H9 (cell line): ENCODE results near the gene SYS1. TPM values are rescaled to one million over a fixed set of nuclear protein-coding genes. Genes with fewer than 3 reads are reported as not detected.

Source experiments
- DNase-seq: peaks from one replicate; pipeline ENCODE4 v3.0.0-alpha.2; 2017
- H2AFZ ChIP-seq: one replicate; pipeline ENCODE4 v1.6.1; 2013; ENCODE audit warnings: mild to moderate bottlenecking, low read length, control low read depth, moderate library complexity
- H2AK5ac ChIP-seq: 2 replicates; pipeline ENCODE4 v1.6.1; 2013; ENCODE audit warnings: low read length, control low read depth, mixed read lengths; ENCODE audit not compliant: insufficient read length
- H2BK120ac ChIP-seq: one replicate; pipeline ENCODE4 v1.6.1; 2013; ENCODE audit warnings: low read depth, mild to moderate bottlenecking, low read length, control low read depth, inconsistent platforms; ENCODE audit not compliant: poor library complexity, severe bottlenecking
- H2BK12ac ChIP-seq: 2 replicates; pipeline ENCODE4 v1.6.1; 2013; ENCODE audit warnings: low read length, control low read depth, mixed read lengths, low read depth; ENCODE audit not compliant: insufficient read length
- H2BK15ac ChIP-seq: 2 replicates; pipeline ENCODE4 v1.6.1; 2013; ENCODE audit warnings: low read depth, low read length, control low read depth
- H2BK20ac ChIP-seq: one replicate; pipeline ENCODE4 v1.6.1; 2013; ENCODE audit warnings: low read depth, mild to moderate bottlenecking, low read length, control low read depth, inconsistent platforms; ENCODE audit not compliant: poor library complexity, severe bottlenecking
- H2BK5ac ChIP-seq: 2 replicates; pipeline ENCODE4 v1.6.1; 2013; ENCODE audit warnings: low read length, control low read depth, mixed read lengths; ENCODE audit not compliant: insufficient read length
- H3K14ac ChIP-seq: 2 replicates; pipeline ENCODE4 v1.6.1; 2013; ENCODE audit warnings: low read length, control low read depth; ENCODE audit not compliant: insufficient read depth
- H3K18ac ChIP-seq: 2 replicates; pipeline ENCODE4 v1.6.1; 2013; ENCODE audit warnings: low read depth, mild to moderate bottlenecking, mixed read lengths, low read length, control low read depth; ENCODE audit not compliant: insufficient read length
- H3K23ac ChIP-seq: 2 replicates; pipeline ENCODE4 v1.6.1; 2013; ENCODE audit warnings: low read length, control low read depth, mixed read lengths, low read depth; ENCODE audit not compliant: insufficient read length
- H3K23me2 ChIP-seq: 2 replicates; pipeline ENCODE4 v1.6.1; 2013; ENCODE audit warnings: low read depth, mild to moderate bottlenecking, mixed read lengths, low read length, control low read depth; ENCODE audit not compliant: insufficient read length, poor library complexity, severe bottlenecking
- H3K27ac ChIP-seq: 2 replicates; pipeline ENCODE4 v1.5.1; 2013; ENCODE audit warnings: low read length, control low read depth, mixed read lengths, low read depth; ENCODE audit not compliant: insufficient read length
- H3K27me3 ChIP-seq: 2 replicates; pipeline ENCODE4 v1.6.1; 2013; ENCODE audit warnings: low read length, control low read depth, inconsistent platforms; ENCODE audit not compliant: insufficient read depth
- H3K4ac ChIP-seq: 2 replicates; pipeline ENCODE4 v1.6.1; 2013; ENCODE audit warnings: low read depth, mild to moderate bottlenecking, control low read depth, inconsistent platforms, low read length, moderate library complexity
- H3K4me1 ChIP-seq: 2 replicates; pipeline ENCODE4 v1.6.1; 2013; ENCODE audit warnings: low read length, control low read depth, inconsistent platforms; ENCODE audit not compliant: insufficient read depth
- H3K4me2 ChIP-seq: 2 replicates; pipeline ENCODE4 v1.6.1; 2013; ENCODE audit warnings: low read length, control low read depth, mixed read lengths; ENCODE audit not compliant: insufficient read length, insufficient read depth
- H3K56ac ChIP-seq: 2 replicates; pipeline ENCODE4 v1.6.1; 2013; ENCODE audit warnings: low read depth, mild to moderate bottlenecking, mixed read lengths, low read length, control low read depth; ENCODE audit not compliant: insufficient read length
- H3K79me1 ChIP-seq: 2 replicates; pipeline ENCODE4 v1.6.1; 2013; ENCODE audit warnings: low read depth, mild to moderate bottlenecking, moderate library complexity, low read length, control low read depth, inconsistent platforms; ENCODE audit not compliant: insufficient read depth, poor library complexity, severe bottlenecking
- H3K79me2 ChIP-seq: 2 replicates; pipeline ENCODE4 v1.6.1; 2013; ENCODE audit warnings: low read length, control low read depth, inconsistent platforms; ENCODE audit not compliant: insufficient read depth
- H3K9ac ChIP-seq: 2 replicates; pipeline ENCODE4 v1.6.1; 2013; ENCODE audit warnings: low read length, control low read depth, mixed read lengths; ENCODE audit not compliant: insufficient read length; ENCODE audit errors: extremely low read depth
- H3K9me3 ChIP-seq: one replicate; pipeline ENCODE4 v1.6.1; 2013; ENCODE audit warnings: low read depth, low read length, inconsistent platforms; ENCODE audit not compliant: control insufficient read depth
- H3T11ph ChIP-seq: one replicate; pipeline ENCODE4 v1.6.1; 2013; ENCODE audit warnings: mild to moderate bottlenecking, low read length, control low read depth, inconsistent platforms
- H4K20me1 ChIP-seq: one replicate; pipeline ENCODE4 v1.6.1; 2013; ENCODE audit not compliant: control insufficient read depth, insufficient read length, insufficient read depth
- H4K5ac ChIP-seq: 2 replicates; pipeline ENCODE4 v1.6.1; 2013; ENCODE audit warnings: low read depth, mild to moderate bottlenecking, mixed read lengths, low read length, control low read depth; ENCODE audit not compliant: insufficient read length
- H4K8ac ChIP-seq: replicated peaks from 2 replicates; pipeline ENCODE4 v1.6.1; 2013; ENCODE audit warnings: low read length, control low read depth, mixed read lengths, low read depth; ENCODE audit not compliant: insufficient read length
- H4K91ac ChIP-seq: 2 replicates; pipeline ENCODE4 v1.6.1; 2013; ENCODE audit warnings: low read depth, mild to moderate bottlenecking, moderate library complexity, mixed read lengths, low read length, control low read depth; ENCODE audit not compliant: insufficient read length
- H3K27ac Mint-ChIP-seq, 3 experiments: 2 replicates in 2 of 3; 3 replicates in 1 of 3; pipeline ENCODE4 v1.8.0; 2020 to 2021; ENCODE audit warnings: mixed read lengths in 3 of 3, mild to moderate bottlenecking in 1 of 3, moderate library complexity in 1 of 3
- H3K27me3 Mint-ChIP-seq: 2 replicates; pipeline ENCODE4 v1.8.0; 2021; ENCODE audit warnings: low read depth, mild to moderate bottlenecking, moderate library complexity, mixed read lengths
- H3K36me3 Mint-ChIP-seq, 3 experiments: 2 replicates in 2 of 3; 3 replicates in 1 of 3; pipeline ENCODE4 v1.8.0; 2020 to 2021; ENCODE audit warnings: low read depth in 3 of 3, mixed read lengths in 3 of 3; ENCODE audit not compliant: insufficient read depth in 1 of 3
- H3K4me1 Mint-ChIP-seq, 2 experiments: 2 replicates each; pipeline ENCODE4 v1.8.0; 2020; ENCODE audit warnings: mixed read lengths in 2 of 2
- H3K4me3 Mint-ChIP-seq, 2 experiments: 2 replicates in 1 of 2; 3 replicates in 1 of 2; pipeline ENCODE4 v1.8.0; 2020 to 2021; ENCODE audit warnings: mild to moderate bottlenecking in 2 of 2, mixed read lengths in 2 of 2, moderate library complexity in 1 of 2
- H3K9me3 Mint-ChIP-seq, 2 experiments: 2 replicates in 1 of 2; 3 replicates in 1 of 2; pipeline ENCODE4 v1.8.0; 2020; ENCODE audit warnings: mild to moderate bottlenecking in 2 of 2, mixed read lengths in 2 of 2, moderate library complexity in 1 of 2
- WGBS: extraction: QIAGEN DNeasy Blood & Tissue Kit; methylation state at CpG from one replicate; pipeline ENCODE4 v1.1.7; 2013; ENCODE audit warnings: missing lambda C conversion rate, low lambda C conversion rate, mixed read lengths; ENCODE audit not compliant: insufficient read length; ENCODE audit errors: extremely low coverage; 5-methylcytosine and 5-hydroxymethylcytosine counted together
- total RNA-seq: library from RNA; stranded (reverse); gene quantifications from 2 replicates; pipeline ENCODE4 v1.2.1, GENCODE V29; 2021
- TF ChIP-seq, protein P1 (sequence below): fragments of 200-600 bp; sonication (generic); conservative IDR thresholded peaks from 3 replicates; pipeline ENCODE4 v1.8.0; 2021; ENCODE audit warnings: antibody characterized with exemption, mild to moderate bottlenecking

Gene SYS1
- total RNA-seq, 1 experiment from 2014 or later = 21.0 TPM

DNA sequence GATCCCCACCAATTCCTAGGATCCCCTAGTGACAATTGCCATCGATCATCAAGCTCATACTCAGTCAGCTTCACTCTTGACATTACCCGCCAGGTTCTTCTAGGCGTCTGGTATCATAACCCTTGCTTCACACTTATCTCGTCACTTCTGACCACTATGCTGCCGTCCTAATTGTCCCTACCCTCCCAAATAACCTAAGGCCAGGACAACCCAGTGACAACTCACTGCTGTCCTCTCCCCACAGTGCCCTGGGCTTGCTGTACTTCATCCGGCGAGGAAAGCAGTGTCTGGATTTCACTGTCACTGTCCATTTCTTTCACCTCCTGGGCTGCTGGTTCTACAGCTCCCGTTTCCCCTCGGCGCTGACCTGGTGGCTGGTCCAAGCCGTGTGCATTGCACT, 3.7 kb downstream of the SYS1 start:
- no peak overlapping the region for H4K5ac ChIP-seq
- no peak overlapping the region for H3K4ac ChIP-seq
- H2BK5ac ChIP-seq = no peak overlapping the region
- Mint-ChIP-seq H3K36me3 (peaks cover 6 to 35% (median 20%) of the 10 kb centered on the region in 3 experiments; a peak in 6 of 7 replicates), H3K9me3 (no peaks in the 10 kb centered on the region), H3K4me3 (no peak overlapping the region), H3K4me1 (peaks cover 9 to 10% of the 10 kb centered on the region in 2 experiments), H3K27me3 (no peaks in the 10 kb centered on the region), H3K27ac (no peak overlapping the region)
- H3K23me2 ChIP-seq = peaks cover 9% of the 10 kb centered on the region
- H4K91ac ChIP-seq = no peak overlapping the region
- no peak overlapping the region for H3K9ac ChIP-seq
- H2BK120ac ChIP-seq = no peak overlapping the region
- DNase-seq = peak; percentile 5
- no peak overlapping the region for H2BK12ac ChIP-seq
- H2AK5ac ChIP-seq = no peak overlapping the region
- TF ChIP-seq, protein P1, sequence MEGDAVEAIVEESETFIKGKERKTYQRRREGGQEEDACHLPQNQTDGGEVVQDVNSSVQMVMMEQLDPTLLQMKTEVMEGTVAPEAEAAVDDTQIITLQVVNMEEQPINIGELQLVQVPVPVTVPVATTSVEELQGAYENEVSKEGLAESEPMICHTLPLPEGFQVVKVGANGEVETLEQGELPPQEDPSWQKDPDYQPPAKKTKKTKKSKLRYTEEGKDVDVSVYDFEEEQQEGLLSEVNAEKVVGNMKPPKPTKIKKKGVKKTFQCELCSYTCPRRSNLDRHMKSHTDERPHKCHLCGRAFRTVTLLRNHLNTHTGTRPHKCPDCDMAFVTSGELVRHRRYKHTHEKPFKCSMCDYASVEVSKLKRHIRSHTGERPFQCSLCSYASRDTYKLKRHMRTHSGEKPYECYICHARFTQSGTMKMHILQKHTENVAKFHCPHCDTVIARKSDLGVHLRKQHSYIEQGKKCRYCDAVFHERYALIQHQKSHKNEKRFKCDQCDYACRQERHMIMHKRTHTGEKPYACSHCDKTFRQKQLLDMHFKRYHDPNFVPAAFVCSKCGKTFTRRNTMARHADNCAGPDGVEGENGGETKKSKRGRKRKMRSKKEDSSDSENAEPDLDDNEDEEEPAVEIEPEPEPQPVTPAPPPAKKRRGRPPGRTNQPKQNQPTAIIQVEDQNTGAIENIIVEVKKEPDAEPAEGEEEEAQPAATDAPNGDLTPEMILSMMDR = no peak
- H2BK20ac ChIP-seq = no peak overlapping the region
- no peak overlapping the region for H4K8ac ChIP-seq
- H3T11ph ChIP-seq = no peak overlapping the region
- peaks cover 6% of the 10 kb centered on the region; the same call in 1 of the 2 replicates for H3K4me1 ChIP-seq
- H3K9me3 ChIP-seq = no peaks in the 10 kb centered on the region
- H4K20me1 ChIP-seq = no peaks in the 10 kb centered on the region
- no peak overlapping the region for H3K23ac ChIP-seq
- no peak overlapping the region for H3K4me2 ChIP-seq
- H3K27ac ChIP-seq = no peak overlapping the region
- peaks cover 2% of the 10 kb centered on the region for H3K79me1 ChIP-seq
- H2BK15ac ChIP-seq = no peak overlapping the region
- WGBS = no CpG with 5 or more reads among the region's 11 CpGs
- no peaks in the 10 kb centered on the region; the same call in 1 of the 2 replicates for H3K79me2 ChIP-seq
- H3K27me3 ChIP-seq = no peaks in the 10 kb centered on the region
- H2AFZ ChIP-seq = no peak overlapping the region
- no peak overlapping the region for H3K18ac ChIP-seq
- H3K56ac ChIP-seq = no peak overlapping the region
- no peak overlapping the region for H3K14ac ChIP-seq
